HFF-Myc (cell line): ENCODE results near the gene BCDIN3D.

Source experiments
- DNase-seq: peaks from one replicate; pipeline ENCODE4 v3.0.0-alpha.2; 2011; ENCODE audit warnings: low read depth; ENCODE audit errors: extremely low read depth
- H3K4me3 ChIP-seq: replicated peaks from 2 replicates; pipeline ENCODE4 v1.5.1; 2011; ENCODE audit warnings: low read depth, mild to moderate bottlenecking, control low read depth, low read length
- TF ChIP-seq, protein P1 (sequence below): IDR thresholded peaks from 2 replicates; pipeline ENCODE4 v1.5.1; 2012; ENCODE audit warnings: mild to moderate bottlenecking, low read depth, low read length, control low read depth; ENCODE audit errors: missing control alignments

BCDIN3D gene

DNA sequence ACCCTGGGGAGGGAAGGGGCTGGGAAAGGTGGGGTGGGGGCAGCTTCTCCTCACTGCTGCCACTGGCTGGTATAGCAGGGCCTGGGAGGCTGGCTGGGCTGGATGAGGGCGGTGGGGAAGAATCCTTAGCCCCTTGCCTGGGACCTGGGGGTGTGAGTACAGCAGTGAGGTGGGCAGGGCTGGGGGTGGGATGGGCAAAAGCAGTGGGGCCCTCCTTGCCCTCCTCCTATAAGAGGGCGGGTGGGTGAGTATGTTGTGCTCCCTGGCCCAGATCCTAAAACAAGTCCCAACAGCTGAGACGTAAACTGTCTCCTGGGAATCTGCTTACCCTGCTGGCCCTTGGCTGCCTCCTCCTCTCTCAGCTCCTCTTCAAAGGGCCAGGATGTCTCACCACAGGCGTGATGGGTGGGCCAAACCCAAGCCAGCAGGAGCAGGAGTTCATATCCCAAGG is 16.9 kb downstream of the BCDIN3D start:
- peak overlapping the region; percentile 63 for H3K4me3 ChIP-seq
- no peak for DNase-seq
- TF ChIP-seq, protein P1, sequence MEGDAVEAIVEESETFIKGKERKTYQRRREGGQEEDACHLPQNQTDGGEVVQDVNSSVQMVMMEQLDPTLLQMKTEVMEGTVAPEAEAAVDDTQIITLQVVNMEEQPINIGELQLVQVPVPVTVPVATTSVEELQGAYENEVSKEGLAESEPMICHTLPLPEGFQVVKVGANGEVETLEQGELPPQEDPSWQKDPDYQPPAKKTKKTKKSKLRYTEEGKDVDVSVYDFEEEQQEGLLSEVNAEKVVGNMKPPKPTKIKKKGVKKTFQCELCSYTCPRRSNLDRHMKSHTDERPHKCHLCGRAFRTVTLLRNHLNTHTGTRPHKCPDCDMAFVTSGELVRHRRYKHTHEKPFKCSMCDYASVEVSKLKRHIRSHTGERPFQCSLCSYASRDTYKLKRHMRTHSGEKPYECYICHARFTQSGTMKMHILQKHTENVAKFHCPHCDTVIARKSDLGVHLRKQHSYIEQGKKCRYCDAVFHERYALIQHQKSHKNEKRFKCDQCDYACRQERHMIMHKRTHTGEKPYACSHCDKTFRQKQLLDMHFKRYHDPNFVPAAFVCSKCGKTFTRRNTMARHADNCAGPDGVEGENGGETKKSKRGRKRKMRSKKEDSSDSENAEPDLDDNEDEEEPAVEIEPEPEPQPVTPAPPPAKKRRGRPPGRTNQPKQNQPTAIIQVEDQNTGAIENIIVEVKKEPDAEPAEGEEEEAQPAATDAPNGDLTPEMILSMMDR = no peak

DNA sequence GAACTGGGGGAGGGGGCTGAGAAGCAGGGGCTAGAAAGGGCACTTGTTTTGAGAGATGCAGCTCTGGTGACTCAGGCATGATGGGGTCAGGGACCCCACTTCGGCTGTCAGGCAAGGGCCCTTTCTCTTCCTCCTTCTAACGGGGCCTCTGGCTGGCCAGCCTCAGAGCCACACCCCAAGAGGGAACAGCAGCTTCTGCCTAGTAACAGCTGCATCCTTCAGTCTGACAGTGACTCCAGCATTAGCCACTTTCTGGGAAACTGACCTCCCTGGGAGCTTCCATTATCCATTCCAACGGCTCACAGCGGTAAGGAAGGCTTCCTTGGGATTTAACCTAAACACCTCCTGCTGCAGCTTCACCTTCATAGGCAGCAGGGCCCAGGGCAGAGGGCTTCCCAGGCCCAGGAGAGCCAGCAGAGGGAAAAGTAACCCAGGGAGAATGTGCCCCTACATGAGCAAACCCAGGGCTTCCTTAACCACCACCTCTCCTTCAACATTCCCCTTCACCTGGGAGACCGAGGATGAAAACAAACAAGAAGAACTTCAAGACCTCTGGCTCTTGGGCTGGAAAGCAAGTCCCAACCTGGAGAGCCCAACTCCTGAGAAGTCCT is 17.4 kb downstream of the BCDIN3D start:
- TF ChIP-seq, protein P1 = no peak
- H3K4me3 ChIP-seq = peak overlapping the region; percentile 24
- no peak for DNase-seq

DNA sequence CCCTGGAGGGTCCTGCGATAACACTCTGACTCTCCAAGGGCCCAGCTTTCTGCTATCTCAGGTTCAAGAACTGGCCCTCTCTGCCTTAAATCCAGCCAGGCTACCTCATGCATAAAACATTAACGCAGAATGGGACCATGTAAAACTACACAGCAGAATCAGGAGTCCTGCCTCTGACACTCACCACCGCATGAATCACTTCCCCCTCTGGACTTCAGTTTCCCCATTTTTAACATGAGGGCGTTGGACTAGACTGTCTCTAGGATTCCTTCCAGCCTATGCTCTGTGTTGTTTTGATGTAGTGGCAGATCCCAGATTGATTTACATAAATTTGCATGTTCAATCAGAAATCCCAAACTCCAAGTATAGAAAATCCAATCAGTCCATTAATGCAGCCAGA is 18.0 kb downstream of the BCDIN3D start:
- TF ChIP-seq, protein P1 = no peak
- no peak for DNase-seq
- peak overlapping the region; percentile 24; the same call in 1 of the 2 replicates for H3K4me3 ChIP-seq

DNA sequence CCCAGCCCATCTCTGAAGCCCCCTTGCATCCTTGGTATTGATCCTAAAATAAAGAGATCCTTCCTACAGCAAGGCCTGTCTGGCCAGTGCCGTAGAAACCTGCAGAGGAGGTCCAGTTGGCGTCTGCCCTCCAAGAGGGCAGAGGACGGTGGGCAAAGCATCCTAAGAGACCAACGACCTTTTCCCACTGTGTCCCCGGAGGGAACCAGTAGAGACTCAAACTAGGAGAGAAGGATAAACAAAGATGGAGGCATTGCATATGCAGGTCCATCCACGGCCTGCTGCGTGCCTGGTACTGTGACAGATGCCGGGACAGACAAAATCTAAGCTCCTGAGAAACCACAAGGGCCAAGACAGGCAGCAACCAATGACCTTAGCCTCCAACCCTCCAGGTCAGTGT is 18.5 kb downstream of the BCDIN3D start:
- no peak overlapping the region for H3K4me3 ChIP-seq
- DNase-seq = no peak
- TF ChIP-seq, protein P1 = no peak

DNA sequence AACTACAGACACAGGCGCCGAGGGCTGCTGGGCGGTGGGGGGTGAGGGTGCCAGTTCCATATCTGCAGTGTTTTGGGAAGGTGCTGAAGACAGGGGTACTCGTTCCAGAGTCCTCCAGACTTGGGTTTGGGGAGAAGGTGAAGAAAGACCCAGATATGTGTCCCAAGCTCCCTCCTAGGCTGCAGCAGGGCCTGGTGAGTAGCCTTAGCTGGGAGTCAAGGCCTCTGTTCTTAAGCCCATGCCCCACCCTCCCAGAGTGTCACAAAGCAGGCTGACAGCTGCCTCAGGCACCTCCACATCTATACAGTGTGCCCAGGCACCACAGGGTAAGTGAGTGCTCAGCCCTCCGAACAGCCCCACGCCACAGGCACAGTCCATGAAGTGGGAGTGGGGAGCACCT is 19.0 kb downstream of the BCDIN3D start:
- TF ChIP-seq, protein P1 = no peak
- DNase-seq = no peak
- H3K4me3 ChIP-seq = no peak overlapping the region

DNA sequence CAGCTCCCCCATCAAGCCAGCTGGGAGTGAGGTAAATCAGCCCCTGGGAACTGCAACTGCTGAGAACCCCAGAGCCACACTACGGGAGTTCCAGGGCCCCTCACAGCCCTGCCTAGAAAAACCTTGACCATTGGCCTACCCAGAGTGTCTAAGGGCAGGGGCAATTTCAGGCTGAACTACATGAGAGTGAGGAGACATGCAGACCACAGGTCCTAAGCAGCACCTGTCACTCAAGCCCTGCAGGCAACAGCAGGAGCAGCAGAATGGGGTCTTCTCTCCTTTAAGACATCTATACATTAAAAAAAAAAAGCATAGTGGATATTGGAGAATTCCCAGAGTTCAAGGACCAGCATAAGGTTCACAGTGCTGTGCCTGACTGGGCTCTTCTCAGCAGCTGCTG is 19.6 kb downstream of the BCDIN3D start:
- no peak overlapping the region for H3K4me3 ChIP-seq
- DNase-seq = no peak
- TF ChIP-seq, protein P1 = no peak
